GM19455 (cell line): Measurements from ENCODE around the gene KLRF1.
"Not testable (repeated sequence)": the region's sequence is repeated elsewhere in the genome, so short reads cannot be mapped to it uniquely, and the experiment has no call there.

ENCODE experiments used
- ATAC-seq: cut with Tn5 transposase; IDR thresholded peaks from one replicate; pipeline ENCODE4 v1.9.1; 2021; ENCODE audit not compliant: unreplicated experiment

KLRF1 gene

GRCh38 chr12:9868951-9869306, 41.6 kb downstream of the KLRF1 start:
- ATAC-seq = no peak

DNA sequence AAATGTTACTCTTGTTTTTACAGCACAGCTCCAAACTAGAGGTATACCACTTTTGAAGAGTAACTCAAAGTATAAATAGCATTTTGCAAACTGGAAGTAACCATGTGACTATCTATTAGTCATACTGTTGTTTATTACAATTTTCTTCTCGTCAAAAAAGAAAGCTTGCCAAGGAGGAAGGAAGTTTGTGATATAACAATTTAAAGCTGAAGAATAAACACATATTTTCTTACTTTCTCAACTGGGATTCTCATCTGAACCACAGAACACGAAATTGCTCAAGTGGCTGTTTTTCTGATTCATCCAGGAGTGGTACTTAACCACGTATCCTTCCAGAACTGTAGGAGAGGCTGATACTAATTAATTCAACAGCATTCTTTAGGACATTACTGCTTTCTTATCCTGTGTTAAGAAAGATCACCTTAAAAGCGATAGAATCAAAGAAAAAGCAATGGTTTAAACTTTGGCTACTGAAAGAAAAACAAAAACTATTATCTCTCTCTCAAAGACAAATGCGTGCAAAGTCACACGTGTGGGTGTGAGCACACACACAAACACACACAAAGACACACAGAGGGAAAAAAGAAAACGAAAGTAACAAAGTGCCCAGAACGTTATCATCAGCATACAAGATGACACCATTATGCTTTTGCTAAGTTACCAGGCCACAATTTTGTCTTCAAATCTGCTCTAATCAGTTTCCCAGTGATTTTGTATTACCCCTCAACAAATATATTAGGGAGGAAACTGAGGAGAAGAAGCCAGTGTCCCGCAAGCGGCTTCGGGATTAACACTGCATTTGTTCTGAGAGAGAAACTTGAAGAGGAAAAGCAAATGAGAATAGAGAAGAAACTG, 42.3 kb downstream of the KLRF1 start, which contains the start of gene CLEC2B:
CLEC2B (minus strand) TSS at position 48 of the 855 bp plus-strand sequence.
- ATAC-seq = no peak

DNA sequence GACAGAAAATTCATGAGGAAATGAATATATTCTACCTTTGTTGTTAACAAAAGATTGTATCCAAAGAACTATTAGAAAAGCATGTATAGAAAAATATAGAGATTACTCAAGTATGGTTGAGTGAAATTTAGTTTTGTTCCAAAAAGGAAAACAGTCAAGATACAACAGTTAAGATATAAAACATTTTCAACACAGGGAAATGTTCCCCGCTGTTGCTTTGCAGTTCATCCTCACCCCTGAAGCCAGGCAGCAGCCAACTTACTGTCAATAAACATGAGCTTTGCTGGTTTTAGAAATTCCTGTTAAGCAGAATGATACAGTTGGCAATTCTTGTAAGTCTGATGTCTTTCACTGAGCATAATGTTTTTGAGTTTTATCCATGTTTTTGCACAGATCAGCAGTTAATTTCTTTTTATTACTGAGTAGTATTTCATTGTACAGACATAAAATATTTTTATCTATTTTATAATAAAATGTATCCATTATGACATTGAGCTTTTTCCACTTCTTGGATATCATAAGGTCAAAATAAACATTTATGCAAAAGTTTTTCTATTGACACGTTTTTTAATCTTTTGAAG, 43.1 kb downstream of the KLRF1 start:
- ATAC-seq = no peak

DNA sequence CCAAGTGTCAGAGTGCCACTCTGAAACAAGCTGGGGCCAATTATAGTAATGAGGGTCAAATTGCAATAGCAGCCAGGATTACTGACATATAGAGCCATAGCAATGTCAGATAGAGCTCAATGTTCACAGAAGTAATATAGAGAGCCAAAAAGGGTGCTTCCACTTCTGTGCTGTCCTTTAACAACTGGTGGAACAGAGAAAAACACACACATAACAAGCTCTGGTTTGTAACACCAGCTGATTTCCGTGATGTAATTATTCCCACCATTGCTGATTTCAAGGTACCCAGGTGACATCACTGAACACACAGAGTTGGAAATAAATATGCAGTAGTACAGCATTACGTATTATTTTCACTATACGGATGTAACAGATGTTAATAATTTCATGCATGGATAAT, 44.9 kb downstream of the KLRF1 start:
- ATAC-seq = no peak

DNA sequence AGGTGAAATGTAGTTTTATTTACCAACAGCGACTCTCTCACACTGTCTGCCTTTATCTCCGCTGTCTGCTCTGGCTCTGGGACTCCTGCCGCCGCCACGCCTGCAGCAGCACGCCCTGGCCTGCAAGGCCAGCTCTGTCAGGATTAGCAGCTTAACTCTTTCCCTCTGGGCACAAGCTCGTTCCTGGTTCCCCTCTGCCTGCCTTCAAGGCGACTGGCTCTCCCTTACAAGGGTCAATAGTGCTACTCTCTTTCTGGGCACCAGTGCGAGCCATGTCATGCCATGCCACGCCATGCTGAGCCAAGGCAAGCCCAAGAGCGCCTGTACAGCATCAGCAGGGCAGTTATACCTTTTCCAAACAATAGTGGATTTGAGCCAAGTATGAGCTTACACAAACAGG, 45.5 kb downstream of the KLRF1 start:
- ATAC-seq = no peak

DNA sequence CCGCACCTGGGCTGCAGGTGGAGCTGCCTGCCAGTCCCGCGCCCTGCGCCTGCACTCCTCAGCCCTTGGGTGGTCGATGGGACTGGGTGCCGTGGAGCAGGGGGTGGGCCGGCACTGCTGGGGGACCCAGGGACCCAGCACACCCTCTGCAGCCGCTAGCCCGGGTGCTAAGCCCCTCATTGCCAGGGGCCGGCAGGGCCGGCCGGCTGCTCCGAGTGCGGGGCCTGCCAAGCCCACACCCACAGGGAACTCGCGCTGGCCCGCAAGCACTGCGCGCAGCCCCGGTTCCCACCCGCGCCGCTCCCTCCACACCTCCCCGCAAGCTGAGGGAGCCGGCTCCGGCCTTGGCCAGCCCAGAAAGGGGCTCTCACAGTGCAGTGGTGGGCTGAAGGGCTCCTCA, 48.8 kb downstream of the KLRF1 start:
- ATAC-seq = not testable (repeated sequence)

DNA sequence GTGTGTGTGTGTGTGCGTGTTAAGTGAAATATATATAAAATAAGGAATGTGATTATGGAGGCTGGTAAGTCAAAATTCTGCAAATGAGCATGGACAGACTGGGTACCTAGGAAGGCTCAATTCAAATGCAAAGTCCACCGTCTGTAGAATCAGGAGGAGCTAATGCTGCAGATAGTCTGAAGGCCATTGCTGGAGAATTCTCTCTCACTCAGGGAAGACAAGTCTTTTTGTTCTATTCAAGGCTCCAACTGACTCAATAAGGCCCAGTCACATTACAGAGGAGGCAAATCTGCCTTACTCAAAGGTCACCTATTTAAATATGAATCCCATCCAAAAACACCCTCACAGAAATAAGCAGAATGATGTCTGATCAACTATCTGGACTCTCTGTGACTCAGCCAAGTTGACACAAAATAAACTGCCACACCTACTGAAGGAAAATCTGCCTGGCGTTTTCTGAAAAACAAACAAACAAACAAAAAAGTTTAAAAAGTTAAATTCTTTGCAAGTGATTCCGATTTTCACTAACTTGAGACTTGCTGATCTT, 53.3 kb downstream of the KLRF1 start:
- no peak for ATAC-seq

DNA sequence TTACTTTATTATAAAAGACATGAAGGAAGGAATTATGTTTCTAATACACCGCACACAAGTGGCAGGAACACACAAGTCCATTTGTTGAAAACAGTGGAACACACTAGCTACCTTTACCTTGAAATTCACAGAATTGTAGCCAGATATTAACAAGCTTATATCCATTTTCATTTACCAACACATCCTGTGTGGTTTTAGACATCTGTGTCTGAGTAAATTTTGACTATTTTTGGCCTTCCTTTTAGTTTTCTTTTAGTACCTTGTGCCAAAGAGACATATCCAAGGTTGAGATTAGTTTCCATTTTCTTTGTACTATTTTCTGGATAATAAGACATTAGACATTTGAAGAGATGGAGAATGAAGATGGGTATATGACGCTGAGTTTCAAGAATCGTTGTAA, 54.0 kb downstream of the KLRF1 start, which contains the start of gene KLRF2:
KLRF2 (plus strand) TSS at position 244 of the 400 bp plus-strand sequence; CDS start at position 351, 107 bp downstream.
- ATAC-seq = no peak

- ATAC-seq = no peak
Measured at GRCh38 chr12:9881988-9882387, 54.7 kb downstream of the KLRF1 start.

DNA sequence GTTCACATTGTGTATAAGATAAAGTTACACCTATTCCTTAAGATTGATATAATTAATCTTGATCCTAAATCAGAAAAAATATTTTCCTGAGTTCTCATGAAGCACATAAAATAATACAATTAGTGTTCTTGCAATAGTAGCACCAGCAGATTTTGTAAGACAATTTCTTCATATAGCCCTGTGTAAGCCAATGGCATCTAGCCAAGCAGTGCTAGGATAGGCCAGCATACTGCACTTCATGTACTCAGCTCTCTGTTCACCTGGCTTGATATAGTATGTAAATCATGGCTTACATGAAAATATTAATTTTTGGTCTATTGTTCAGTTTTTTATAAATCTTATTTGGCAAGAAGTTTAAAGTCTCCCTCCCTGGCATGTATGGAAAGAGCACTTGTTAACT, 55.9 kb downstream of the KLRF1 start:
- no peak for ATAC-seq

- no peak for ATAC-seq
Measured at GRCh38 chr12:9888665-9889273, 61.5 kb downstream of the KLRF1 start.
